A549 (cell line): ENCODE data around the gene TMEM219. TPM values are rescaled to one million over a fixed set of nuclear protein-coding genes. Genes with fewer than 3 reads are reported as not detected.
A peak's percentile ranks its signal among the peaks of the same experiment; 100 is the strongest.

Source experiments
- ATAC-seq, 2 experiments: fragments of 200-7000 bp in 1 of 2; fragments of >200 bp in 1 of 2; cut with Nextera tagmentation in 1 of 2; cut with Tn5 transposase in 1 of 2; 3 replicates each; pipeline versions ENCODE4 v1.8.0 to v1.9.1; 2018 to 2020; ENCODE audit warnings: mild to moderate bottlenecking in 1 of 2, moderate library complexity in 1 of 2
- CTCF ChIA-PET: fragments of 300-600 bp; sonication (Branson Sonifier 250); formaldehyde crosslinking; extraction: SDS; loops from one replicate; lab custom pipeline; 2021; ENCODE audit warnings: antibody characterized with exemption, inconsistent platforms; lab: Yijun Ruan, JAX
- POLR2A ChIA-PET: fragments of 350-600 bp; formaldehyde crosslinking; extraction: SDS; loops from one replicate; lab custom pipeline; 2021; ENCODE audit warnings: antibody characterized with exemption, inconsistent platforms; lab: Yijun Ruan, JAX
- DNase-seq, 2 experiments: peaks; one replicate each; pipeline versions ENCODE4 v3.0.0 to v3.0.0-alpha.2; 2011 to 2016; ENCODE audit warnings: low read depth in 1 of 2, low spot score in 1 of 2
- FAIRE-seq: peaks from 2 replicates; lab custom pipeline; 2011; peaks lifted over from hg19 to GRCh38; lab: Jason Lieb, UNC
- H3K27ac ChIP-seq, 2 experiments: fragments of >200 bp; sonication (Bioruptor Twin); formaldehyde crosslinking; 3 replicates each; pipeline ENCODE4 v1.5.1; 2016 to 2017
- H3K4me1 ChIP-seq: fragments of >200 bp; sonication (Bioruptor Twin); formaldehyde crosslinking; 3 replicates; pipeline ENCODE4 v1.6.1; 2016
- H3K4me2 ChIP-seq: fragments of >200 bp; sonication (Bioruptor Twin); formaldehyde crosslinking; 3 replicates; pipeline ENCODE4 v1.6.1; 2016
- H3K4me3 ChIP-seq: fragments of >200 bp; sonication (Bioruptor Twin); formaldehyde crosslinking; 3 replicates; pipeline ENCODE4 v1.5.1; 2016
- H3K9me3 ChIP-seq: fragments of >200 bp; sonication (Bioruptor Twin); formaldehyde crosslinking; 3 replicates; pipeline ENCODE4 v1.6.1; 2016
- CBX8 ChIP-seq: fragments of 200-600 bp; sonication (generic); IDR thresholded peaks from 2 replicates; pipeline ENCODE4 v1.6.1; 2016
- CEBPB ChIP-seq, 2 experiments: fragments of >200 bp in 1 of 2; sonication (Bioruptor Twin) in 1 of 2; formaldehyde crosslinking in 1 of 2; IDR thresholded peaks; 2 replicates each; pipeline ENCODE4 v1.6.1; 2012 to 2016
- CHD2 ChIP-seq: fragments of 150-350 bp; IDR thresholded peaks from 2 replicates; pipeline ENCODE4 v1.6.1; 2014; ENCODE audit warnings: low read length; ENCODE audit not compliant: partially characterized antibody
- CHD4 ChIP-seq: fragments of 200-600 bp; sonication (generic); IDR thresholded peaks from 2 replicates; pipeline ENCODE4 v1.6.1; 2016; ENCODE audit warnings: antibody characterized with exemption, mild to moderate bottlenecking, borderline replicate concordance
- ESRRA ChIP-seq: fragments of 150-350 bp; IDR thresholded peaks from 2 replicates; pipeline ENCODE4 v1.6.1; 2014; ENCODE audit warnings: mild to moderate bottlenecking, low read length, borderline replicate concordance
- FOSB ChIP-seq: fragments of 250-450 bp; sonication (Bioruptor Pico); IDR thresholded peaks from 2 replicates; pipeline ENCODE4 v1.5.0; 2020; ENCODE audit warnings: mild to moderate bottlenecking, moderate library complexity
- FOXS1 ChIP-seq: fragments of 250-450 bp; sonication (Bioruptor Pico); IDR thresholded peaks from 2 replicates; pipeline ENCODE4 v1.5.0; 2020; ENCODE audit warnings: mild to moderate bottlenecking, moderate library complexity
- HDAC2 ChIP-seq: fragments of 200-600 bp; sonication (generic); IDR thresholded peaks from 2 replicates; pipeline ENCODE4 v1.6.1; 2016
- HEYL ChIP-seq: fragments of 250-450 bp; sonication (Bioruptor Pico); IDR thresholded peaks from 2 replicates; pipeline ENCODE4 v1.8.0; 2021; ENCODE audit warnings: mild to moderate bottlenecking, moderate library complexity
- HOXA7 ChIP-seq: fragments of 250-450 bp; sonication (Bioruptor Pico); IDR thresholded peaks from 2 replicates; pipeline ENCODE4 v1.5.0; 2020; ENCODE audit warnings: mild to moderate bottlenecking, moderate library complexity
- HOXB5 ChIP-seq: fragments of 250-450 bp; sonication (Bioruptor Pico); IDR thresholded peaks from 2 replicates; pipeline ENCODE4 v1.5.0; 2020; ENCODE audit warnings: mild to moderate bottlenecking, moderate library complexity
- JUN ChIP-seq, 2 experiments: fragments of >200 bp; sonication (Bioruptor Twin); formaldehyde crosslinking; IDR thresholded peaks; 2 replicates in 1 of 2; 3 replicates in 1 of 2; pipeline ENCODE4 v1.6.1; 2016 to 2017
- MAZ ChIP-seq: fragments of 150-350 bp; IDR thresholded peaks from 2 replicates; pipeline ENCODE4 v1.6.1; 2014; ENCODE audit warnings: antibody characterized with exemption, low read depth, low read length, borderline replicate concordance
- RFX5 ChIP-seq: fragments of 450-650 bp; IDR thresholded peaks from 2 replicates; pipeline ENCODE4 v1.7.1; 2014; ENCODE audit warnings: antibody characterized with exemption, mild to moderate bottlenecking, moderate library complexity
- ZC3H11A ChIP-seq: fragments of 450-650 bp; IDR thresholded peaks from 2 replicates; pipeline ENCODE4 v1.6.1; 2014; ENCODE audit warnings: antibody characterized with exemption, mild to moderate bottlenecking
- ZSCAN20 ChIP-seq: fragments of 250-450 bp; sonication (Bioruptor Pico); IDR thresholded peaks from 2 replicates; pipeline ENCODE4 v1.8.0; 2022; ENCODE audit warnings: mild to moderate bottlenecking, moderate library complexity
- WGBS: methylation state at CpG from one replicate; pipeline ENCODE4 v1.1.6; 2017; ENCODE audit errors: missing lambda C conversion rate; 5-methylcytosine and 5-hydroxymethylcytosine counted together
- polyA plus RNA-seq, 4 experiments: library from polyadenylated mRNA; depleted of rRNA in 3 of 4; stranded (reverse); fragments of >200 nt; fragmentation: RNase III in 1 of 4; extraction: RNeasy Plus Mini Kit Qiagen cat#74134 plus additional on column Dnase treatment in 1 of 4; gene quantifications; 2 replicates in 3 of 4; 3 replicates in 1 of 4; pipeline ENCODE4 v1.2.3, GENCODE V29; 2011 to 2017
- TF ChIP-seq, protein P1 (sequence below): fragments of >200 bp; sonication (Bioruptor Twin); formaldehyde crosslinking; IDR thresholded peaks from 3 replicates; pipeline ENCODE4 v1.5.1; 2016
- TF ChIP-seq, protein P2 (sequence below): fragments of 450-650 bp; IDR thresholded peaks from 2 replicates; pipeline ENCODE4 v1.6.1; 2014; ENCODE audit warnings: antibody characterized with exemption
- TF ChIP-seq, protein P3 (sequence below): fragments of 150-350 bp; IDR thresholded peaks from 2 replicates; pipeline ENCODE4 v1.6.1; 2014; ENCODE audit warnings: low read depth, mild to moderate bottlenecking, low read length
- TF ChIP-seq, protein P4 (sequence below): IDR thresholded peaks from 2 replicates; pipeline ENCODE4 v1.6.1; 2012
- TF ChIP-seq, protein P5 (sequence below): IDR thresholded peaks from 2 replicates; pipeline ENCODE4 v1.6.1; 2012; ENCODE audit warnings: low read depth, borderline replicate concordance
- TF ChIP-seq, protein P6 (sequence below): fragments of 250-450 bp; sonication (Bioruptor Pico); IDR thresholded peaks from 2 replicates; pipeline ENCODE4 v1.5.0; 2020; ENCODE audit warnings: low read depth, mild to moderate bottlenecking, moderate library complexity
- TF ChIP-seq, protein P7 (sequence below): fragments of >200 bp; sonication (Bioruptor Twin); formaldehyde crosslinking; IDR thresholded peaks from 3 replicates; pipeline ENCODE4 v1.6.1; 2016

The TMEM219 gene
- polyA plus RNA-seq, 2 of the 4 experiments (the other 2 are of a cell fraction), result 65.1 to 74.4 TPM

DNA sequence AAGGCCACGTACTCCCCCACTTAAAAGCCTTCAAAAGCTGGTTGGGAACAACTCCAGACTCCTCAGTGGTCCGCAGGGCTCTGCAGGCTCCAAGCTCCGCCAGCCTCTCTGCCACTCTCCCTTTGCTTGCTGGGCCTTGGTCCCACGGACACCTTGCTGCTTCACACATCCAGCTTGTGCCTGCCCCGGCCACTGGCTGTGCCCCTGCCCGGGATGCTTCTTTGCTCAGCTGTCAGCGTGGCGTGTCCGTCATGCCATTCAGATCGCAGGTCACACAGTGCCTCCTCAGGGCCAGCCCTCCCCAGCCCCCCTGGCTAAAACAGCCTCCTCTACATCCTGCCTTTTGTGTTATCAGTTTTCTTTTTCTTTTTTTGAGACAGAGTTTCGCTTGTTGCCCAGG, 49.8 kb upstream of the TMEM219 start:
- WGBS, result 89% methylated on average over 11 of the region's 11 CpGs
- CTCF ChIA-PET, result interaction anchor here (0.6 to 2.4 kb wide), 8 partner anchors 10 to 121 kb away, joined by 3 to 9 read pairs (median 3); no protein-coding TSS in a partner anchor
- no peaks in the 10 kb centered on the region for H3K9me3 ChIP-seq
- H3K27ac ChIP-seq, result no peak overlapping the region
- FAIRE-seq (no peak), ATAC-seq (peak in 1 of 2 experiments; percentile 26; a peak in 2 of 6 replicates)
- H3K4me3 ChIP-seq, result no peak overlapping the region
- peaks cover 9% of the 10 kb centered on the region; the same call in 2 of the 3 replicates for H3K4me1 ChIP-seq
- TF ChIP-seq FOXS1 (CRISPR knock-in tag) (no peak), MAZ (no peak), RFX5 (no peak)
- TF ChIP-seq, protein P1, sequence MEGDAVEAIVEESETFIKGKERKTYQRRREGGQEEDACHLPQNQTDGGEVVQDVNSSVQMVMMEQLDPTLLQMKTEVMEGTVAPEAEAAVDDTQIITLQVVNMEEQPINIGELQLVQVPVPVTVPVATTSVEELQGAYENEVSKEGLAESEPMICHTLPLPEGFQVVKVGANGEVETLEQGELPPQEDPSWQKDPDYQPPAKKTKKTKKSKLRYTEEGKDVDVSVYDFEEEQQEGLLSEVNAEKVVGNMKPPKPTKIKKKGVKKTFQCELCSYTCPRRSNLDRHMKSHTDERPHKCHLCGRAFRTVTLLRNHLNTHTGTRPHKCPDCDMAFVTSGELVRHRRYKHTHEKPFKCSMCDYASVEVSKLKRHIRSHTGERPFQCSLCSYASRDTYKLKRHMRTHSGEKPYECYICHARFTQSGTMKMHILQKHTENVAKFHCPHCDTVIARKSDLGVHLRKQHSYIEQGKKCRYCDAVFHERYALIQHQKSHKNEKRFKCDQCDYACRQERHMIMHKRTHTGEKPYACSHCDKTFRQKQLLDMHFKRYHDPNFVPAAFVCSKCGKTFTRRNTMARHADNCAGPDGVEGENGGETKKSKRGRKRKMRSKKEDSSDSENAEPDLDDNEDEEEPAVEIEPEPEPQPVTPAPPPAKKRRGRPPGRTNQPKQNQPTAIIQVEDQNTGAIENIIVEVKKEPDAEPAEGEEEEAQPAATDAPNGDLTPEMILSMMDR, result no peak
- TF ChIP-seq, all 56 proteins: peak for 0
- H3K4me2 ChIP-seq, result no peak overlapping the region
- no peak for DNase-seq
- POLR2A ChIA-PET, result interaction anchor here (2.8 kb wide), 1 partner anchor 12 kb away, joined by 7 read pairs; the partner anchor contains the start of gene SEZ6L2

DNA sequence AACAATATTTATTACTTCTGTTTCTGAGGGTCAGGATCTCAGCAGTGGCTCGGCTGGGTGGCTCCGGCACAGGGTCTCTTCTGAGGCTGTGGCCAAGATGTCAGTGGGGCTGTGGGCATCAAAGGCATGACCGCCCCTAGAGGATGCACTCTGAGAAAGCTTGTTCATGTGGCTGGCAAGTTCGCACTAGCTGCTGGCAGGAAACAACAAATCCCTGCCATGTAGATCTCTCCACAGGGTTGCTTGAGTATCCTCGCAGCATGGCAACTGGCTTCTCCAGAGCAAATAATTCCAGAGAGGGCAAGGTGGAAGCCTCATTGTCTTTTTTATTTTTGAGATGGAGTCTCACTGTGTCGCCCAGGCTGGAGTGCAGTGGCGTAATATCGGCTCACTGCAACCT, 48.4 kb upstream of the TMEM219 start:
- no peaks in the 10 kb centered on the region for H3K9me3 ChIP-seq
- WGBS, result 97% methylated on average over 8 of the region's 8 CpGs
- no peak overlapping the region for H3K27ac ChIP-seq
- FAIRE-seq (no peak), ATAC-seq (no peak), DNase-seq (no peak)
- H3K4me2 ChIP-seq, result no peak overlapping the region
- ChIA-PET POLR2A (interaction anchor here (0.7 to 2.8 kb wide), 2 partner anchors 9 to 14 kb away, joined by 3 to 7 read pairs; partner anchors contain the start of gene SEZ6L2), CTCF (interaction anchor here (1.4 to 2.6 kb wide), 3 partner anchors 13 to 119 kb away, joined by 3 to 8 read pairs (median 4); partner anchors contain the start of gene KCTD13)
- peaks cover 9% of the 10 kb centered on the region; the same call in 2 of the 3 replicates for H3K4me1 ChIP-seq
- TF ChIP-seq CHD2, result no peak
- no peak for TF ChIP-seq CBX8
- TF ChIP-seq ZSCAN20, result no peak
- no peak for TF ChIP-seq ESRRA
- TF ChIP-seq JUN (IDR thresholded peaks at IDR 0.05), result no peak
- no peak for TF ChIP-seq CHD4
- TF ChIP-seq HOXB5, result no peak
- TF ChIP-seq, protein P2, sequence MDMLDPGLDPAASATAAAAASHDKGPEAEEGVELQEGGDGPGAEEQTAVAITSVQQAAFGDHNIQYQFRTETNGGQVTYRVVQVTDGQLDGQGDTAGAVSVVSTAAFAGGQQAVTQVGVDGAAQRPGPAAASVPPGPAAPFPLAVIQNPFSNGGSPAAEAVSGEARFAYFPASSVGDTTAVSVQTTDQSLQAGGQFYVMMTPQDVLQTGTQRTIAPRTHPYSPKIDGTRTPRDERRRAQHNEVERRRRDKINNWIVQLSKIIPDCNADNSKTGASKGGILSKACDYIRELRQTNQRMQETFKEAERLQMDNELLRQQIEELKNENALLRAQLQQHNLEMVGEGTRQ, result no peak
- TF ChIP-seq HOXA7 (CRISPR knock-in tag), result no peak
- TF ChIP-seq MAZ, result no peak
- TF ChIP-seq, protein P3, sequence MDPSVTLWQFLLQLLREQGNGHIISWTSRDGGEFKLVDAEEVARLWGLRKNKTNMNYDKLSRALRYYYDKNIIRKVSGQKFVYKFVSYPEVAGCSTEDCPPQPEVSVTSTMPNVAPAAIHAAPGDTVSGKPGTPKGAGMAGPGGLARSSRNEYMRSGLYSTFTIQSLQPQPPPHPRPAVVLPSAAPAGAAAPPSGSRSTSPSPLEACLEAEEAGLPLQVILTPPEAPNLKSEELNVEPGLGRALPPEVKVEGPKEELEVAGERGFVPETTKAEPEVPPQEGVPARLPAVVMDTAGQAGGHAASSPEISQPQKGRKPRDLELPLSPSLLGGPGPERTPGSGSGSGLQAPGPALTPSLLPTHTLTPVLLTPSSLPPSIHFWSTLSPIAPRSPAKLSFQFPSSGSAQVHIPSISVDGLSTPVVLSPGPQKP, result no peak
- no peak for TF ChIP-seq HEYL
- no peak for TF ChIP-seq FOSB (CRISPR knock-in tag)
- no peak for TF ChIP-seq ZC3H11A
- TF ChIP-seq, protein P4, sequence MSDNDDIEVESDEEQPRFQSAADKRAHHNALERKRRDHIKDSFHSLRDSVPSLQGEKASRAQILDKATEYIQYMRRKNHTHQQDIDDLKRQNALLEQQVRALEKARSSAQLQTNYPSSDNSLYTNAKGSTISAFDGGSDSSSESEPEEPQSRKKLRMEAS, result no peak
- TF ChIP-seq, protein P5, sequence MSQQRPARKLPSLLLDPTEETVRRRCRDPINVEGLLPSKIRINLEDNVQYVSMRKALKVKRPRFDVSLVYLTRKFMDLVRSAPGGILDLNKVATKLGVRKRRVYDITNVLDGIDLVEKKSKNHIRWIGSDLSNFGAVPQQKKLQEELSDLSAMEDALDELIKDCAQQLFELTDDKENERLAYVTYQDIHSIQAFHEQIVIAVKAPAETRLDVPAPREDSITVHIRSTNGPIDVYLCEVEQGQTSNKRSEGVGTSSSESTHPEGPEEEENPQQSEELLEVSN, result no peak
- no peak for TF ChIP-seq CEBPB (IDR thresholded peaks at IDR 0.05)
- TF ChIP-seq, protein P6, sequence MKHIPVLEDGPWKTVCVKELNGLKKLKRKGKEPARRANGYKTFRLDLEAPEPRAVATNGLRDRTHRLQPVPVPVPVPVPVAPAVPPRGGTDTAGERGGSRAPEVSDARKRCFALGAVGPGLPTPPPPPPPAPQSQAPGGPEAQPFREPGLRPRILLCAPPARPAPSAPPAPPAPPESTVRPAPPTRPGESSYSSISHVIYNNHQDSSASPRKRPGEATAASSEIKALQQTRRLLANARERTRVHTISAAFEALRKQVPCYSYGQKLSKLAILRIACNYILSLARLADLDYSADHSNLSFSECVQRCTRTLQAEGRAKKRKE (CRISPR knock-in tag), result no peak
- TF ChIP-seq, protein P7, sequence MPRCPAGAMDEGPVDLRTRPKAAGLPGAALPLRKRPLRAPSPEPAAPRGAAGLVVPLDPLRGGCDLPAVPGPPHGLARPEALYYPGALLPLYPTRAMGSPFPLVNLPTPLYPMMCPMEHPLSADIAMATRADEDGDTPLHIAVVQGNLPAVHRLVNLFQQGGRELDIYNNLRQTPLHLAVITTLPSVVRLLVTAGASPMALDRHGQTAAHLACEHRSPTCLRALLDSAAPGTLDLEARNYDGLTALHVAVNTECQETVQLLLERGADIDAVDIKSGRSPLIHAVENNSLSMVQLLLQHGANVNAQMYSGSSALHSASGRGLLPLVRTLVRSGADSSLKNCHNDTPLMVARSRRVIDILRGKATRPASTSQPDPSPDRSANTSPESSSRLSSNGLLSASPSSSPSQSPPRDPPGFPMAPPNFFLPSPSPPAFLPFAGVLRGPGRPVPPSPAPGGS, result no peak
- TF ChIP-seq HDAC2, result no peak
- H3K4me3 ChIP-seq, result no peak overlapping the region
